HCT116 (cell line): ENCODE results near the gene PRAME.

Experiments
- CEBPB ChIP-seq: IDR thresholded peaks from 2 replicates; pipeline ENCODE4 v1.6.1; 2012; ENCODE audit warnings: low read depth
- CTCF ChIP-seq, 3 experiments: fragments of 200-600 bp in 1 of 3; sonication (generic) in 1 of 3; IDR thresholded peaks in 2 of 3; conservative IDR thresholded peaks in 1 of 3; 2 replicates each; pipeline ENCODE4 v1.5.1; 2012 to 2017; ENCODE audit warnings: low read depth in 2 of 3, low read length in 2 of 3, antibody characterized with exemption in 1 of 3, borderline replicate concordance in 1 of 3, control low read depth in 1 of 3, mild to moderate bottlenecking in 1 of 3, mixed read lengths in 1 of 3, mixed run types in 1 of 3, moderate library complexity in 1 of 3; ENCODE audit not compliant: insufficient read depth in 1 of 3
- EGR1 ChIP-seq: IDR thresholded peaks from 2 replicates; pipeline ENCODE4 v1.6.1; 2012; ENCODE audit warnings: low read depth
- ELF1 ChIP-seq: IDR thresholded peaks from 2 replicates; pipeline ENCODE4 v1.6.1; 2012; ENCODE audit warnings: low read depth, borderline replicate concordance
- EZH2 ChIP-seq: fragments of 200-600 bp; sonication (generic); IDR thresholded peaks from 2 replicates; pipeline ENCODE4 v1.6.1; 2017; ENCODE audit warnings: antibody characterized with exemption, mixed run types
- EZH2phosphoT487 ChIP-seq: fragments of 200-600 bp; IDR thresholded peaks from 2 replicates; pipeline ENCODE4 v1.6.1; 2018; ENCODE audit warnings: antibody characterized with exemption, borderline replicate concordance
- POLR2A ChIP-seq: IDR thresholded peaks from 2 replicates; pipeline ENCODE4 v1.7.0; 2011; ENCODE audit warnings: borderline replicate concordance; ENCODE audit not compliant: insufficient read depth, insufficient read length; ENCODE audit errors: extremely low read depth
- POLR2AphosphoS5 ChIP-seq: IDR thresholded peaks from 2 replicates; pipeline ENCODE4 v1.6.1; 2011; ENCODE audit warnings: mild to moderate bottlenecking, low read depth, low read length, moderate library complexity
- RAD21 ChIP-seq: IDR thresholded peaks from 2 replicates; pipeline ENCODE4 v1.6.1; 2012; ENCODE audit warnings: low read depth, mild to moderate bottlenecking
- SIN3A ChIP-seq: IDR thresholded peaks from 2 replicates; pipeline ENCODE4 v1.6.1; 2012; ENCODE audit warnings: low read depth
- SP1 ChIP-seq: IDR thresholded peaks from 2 replicates; pipeline ENCODE4 v1.6.1; 2012; ENCODE audit warnings: low read depth
- SRF ChIP-seq: IDR thresholded peaks from 2 replicates; pipeline ENCODE4 v1.6.1; 2012; ENCODE audit warnings: low read depth
- TCF7L2 ChIP-seq: IDR thresholded peaks from 2 replicates; pipeline ENCODE4 v1.7.0; 2011; ENCODE audit warnings: borderline replicate concordance, inconsistent platforms; ENCODE audit not compliant: insufficient read depth, insufficient read length; ENCODE audit errors: extremely low read depth
- TF ChIP-seq, protein P1 (sequence below): IDR thresholded peaks from 2 replicates; pipeline ENCODE4 v1.6.1; 2012

GRCh38 chr22:22527312-22527711 is 31.8 kb downstream of the PRAME start:
- TF ChIP-seq SRF = no peak
- no peak for TF ChIP-seq ELF1
- TF ChIP-seq CTCF (IDR thresholded peaks at IDR 0.05 in 2 of 3, conservative IDR thresholded peaks at IDR 0.05 in 1 of 3; ENCODE audit: borderline replicate concordance in 1 of 3, insufficient read depth in 1 of 3, low read depth in 2 of 3, low read length in 2 of 3) = no peak
- TF ChIP-seq POLR2AphosphoS5 = no peak
- TF ChIP-seq EZH2 = no peak
- no peak for TF ChIP-seq POLR2A
- no peak for TF ChIP-seq RAD21
- TF ChIP-seq SIN3A = no peak
- no peak for TF ChIP-seq CEBPB
- no peak for TF ChIP-seq EGR1
- TF ChIP-seq, protein P1, sequence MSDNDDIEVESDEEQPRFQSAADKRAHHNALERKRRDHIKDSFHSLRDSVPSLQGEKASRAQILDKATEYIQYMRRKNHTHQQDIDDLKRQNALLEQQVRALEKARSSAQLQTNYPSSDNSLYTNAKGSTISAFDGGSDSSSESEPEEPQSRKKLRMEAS = no peak
- no peak for TF ChIP-seq EZH2phosphoT487
- no peak for TF ChIP-seq SP1
- TF ChIP-seq TCF7L2 = no peak
